Activated CD8-positive, alpha-beta memory T cell treated with anti-CD3 and anti-CD28 coated beads, Interleukin-2, amount 50 U/mL, for 4 hours (primary cell): ENCODE data around the gene IFT122.
"Not testable (repeated sequence)": the region's sequence is repeated elsewhere in the genome, so short reads cannot be mapped to it uniquely, and the experiment has no call there.

Source experiments
- DNase-seq: peaks from one replicate; pipeline ENCODE4 v3.0.0-alpha.2; 2020

IFT122 gene

DNA sequence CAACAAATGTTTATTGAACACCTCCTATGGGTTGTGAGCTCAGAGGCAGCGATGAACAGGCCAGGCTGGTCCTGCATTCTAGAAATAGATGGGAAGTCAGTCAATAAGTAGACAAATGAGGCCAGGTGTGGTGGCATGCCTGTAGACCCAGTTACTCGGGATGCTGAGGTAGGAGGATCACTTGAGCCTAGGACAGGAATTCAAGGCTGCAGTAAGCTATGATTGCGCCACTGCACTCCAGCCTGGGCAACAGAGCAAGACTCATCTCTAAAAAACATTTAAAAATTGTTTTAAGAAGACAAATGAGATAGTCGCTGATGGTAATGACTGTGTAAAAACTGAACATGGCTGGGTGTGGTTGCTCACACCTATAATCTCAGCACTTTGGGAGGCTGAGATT lies 84.1 kb downstream of the IFT122 start:
- DNase-seq = no peak

- DNase-seq = no peak
These were observed 85.4 kb downstream of the IFT122 start for GRCh38 chr3:129525341-129525968.

GRCh38 chr3:129526121-129526900 lies 86.3 kb downstream of the IFT122 start:
- DNase-seq = no peak

GRCh38 chr3:129527262-129527661 lies 87.2 kb downstream of the IFT122 start:
- no peak for DNase-seq

GRCh38 chr3:129528589-129529100 lies 88.6 kb downstream of the IFT122 start, which contains the start of gene RHO:
Gene RHO, plus strand, starts transcription at chr3:129528639. Its CDS starts 95 bp downstream, at chr3:129528734.
- no peak for DNase-seq

DNA sequence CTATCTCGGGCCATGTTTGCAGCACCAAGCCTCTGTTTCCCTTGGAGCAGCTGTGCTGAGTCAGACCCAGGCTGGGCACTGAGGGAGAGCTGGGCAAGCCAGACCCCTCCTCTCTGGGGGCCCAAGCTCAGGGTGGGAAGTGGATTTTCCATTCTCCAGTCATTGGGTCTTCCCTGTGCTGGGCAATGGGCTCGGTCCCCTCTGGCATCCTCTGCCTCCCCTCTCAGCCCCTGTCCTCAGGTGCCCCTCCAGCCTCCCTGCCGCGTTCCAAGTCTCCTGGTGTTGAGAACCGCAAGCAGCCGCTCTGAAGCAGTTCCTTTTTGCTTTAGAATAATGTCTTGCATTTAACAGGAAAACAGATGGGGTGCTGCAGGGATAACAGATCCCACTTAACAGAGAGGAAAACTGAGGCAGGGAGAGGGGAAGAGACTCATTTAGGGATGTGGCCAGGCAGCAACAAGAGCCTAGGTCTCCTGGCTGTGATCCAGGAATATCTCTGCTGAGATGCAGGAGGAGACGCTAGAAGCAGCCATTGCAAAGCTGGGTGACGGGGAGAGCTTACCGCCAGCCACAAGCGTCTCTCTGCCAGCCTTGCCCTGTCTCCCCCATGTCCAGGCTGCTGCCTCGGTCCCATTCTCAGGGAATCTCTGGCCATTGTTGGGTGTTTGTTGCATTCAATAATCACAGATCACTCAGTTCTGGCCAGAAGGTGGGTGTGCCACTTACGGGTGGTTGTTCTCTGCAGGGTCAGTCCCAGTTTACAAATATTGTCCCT lies 89.6 kb downstream of the IFT122 start:
- DNase-seq = no peak

- DNase-seq = no peak
These were observed 90.3 kb downstream of the IFT122 start for GRCh38 chr3:129530251-129530791.

- DNase-seq = no peak
These were observed 90.8 kb downstream of the IFT122 start for GRCh38 chr3:129530821-129531220.

DNA sequence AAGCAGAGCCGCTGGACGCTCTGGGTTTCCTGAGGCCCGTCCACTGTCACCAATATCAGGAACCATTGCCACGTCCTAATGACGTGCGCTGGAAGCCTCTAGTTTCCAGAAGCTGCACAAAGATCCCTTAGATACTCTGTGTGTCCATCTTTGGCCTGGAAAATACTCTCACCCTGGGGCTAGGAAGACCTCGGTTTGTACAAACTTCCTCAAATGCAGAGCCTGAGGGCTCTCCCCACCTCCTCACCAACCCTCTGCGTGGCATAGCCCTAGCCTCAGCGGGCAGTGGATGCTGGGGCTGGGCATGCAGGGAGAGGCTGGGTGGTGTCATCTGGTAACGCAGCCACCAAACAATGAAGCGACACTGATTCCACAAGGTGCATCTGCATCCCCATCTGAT lies 91.7 kb downstream of the IFT122 start:
- DNase-seq = no peak

DNA sequence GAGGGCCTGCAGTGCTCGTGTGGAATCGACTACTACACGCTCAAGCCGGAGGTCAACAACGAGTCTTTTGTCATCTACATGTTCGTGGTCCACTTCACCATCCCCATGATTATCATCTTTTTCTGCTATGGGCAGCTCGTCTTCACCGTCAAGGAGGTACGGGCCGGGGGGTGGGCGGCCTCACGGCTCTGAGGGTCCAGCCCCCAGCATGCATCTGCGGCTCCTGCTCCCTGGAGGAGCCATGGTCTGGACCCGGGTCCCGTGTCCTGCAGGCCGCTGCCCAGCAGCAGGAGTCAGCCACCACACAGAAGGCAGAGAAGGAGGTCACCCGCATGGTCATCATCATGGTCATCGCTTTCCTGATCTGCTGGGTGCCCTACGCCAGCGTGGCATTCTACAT lies 92.2 kb downstream of the IFT122 start:
- no peak for DNase-seq

DNA sequence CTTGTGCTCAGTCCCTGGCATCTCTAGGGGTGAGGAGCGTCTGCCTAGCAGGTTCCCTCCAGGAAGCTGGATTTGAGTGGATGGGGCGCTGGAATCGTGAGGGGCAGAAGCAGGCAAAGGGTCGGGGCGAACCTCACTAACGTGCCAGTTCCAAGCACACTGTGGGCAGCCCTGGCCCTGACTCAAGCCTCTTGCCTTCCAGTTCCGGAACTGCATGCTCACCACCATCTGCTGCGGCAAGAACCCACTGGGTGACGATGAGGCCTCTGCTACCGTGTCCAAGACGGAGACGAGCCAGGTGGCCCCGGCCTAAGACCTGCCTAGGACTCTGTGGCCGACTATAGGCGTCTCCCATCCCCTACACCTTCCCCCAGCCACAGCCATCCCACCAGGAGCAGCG lies 93.4 kb downstream of the IFT122 start:
- DNase-seq = no peak

- DNase-seq = no peak
These were observed 94.5 kb downstream of the IFT122 start for GRCh38 chr3:129534428-129535027.

GRCh38 chr3:129535075-129535474 lies 95.1 kb downstream of the IFT122 start:
- no peak for DNase-seq

DNA sequence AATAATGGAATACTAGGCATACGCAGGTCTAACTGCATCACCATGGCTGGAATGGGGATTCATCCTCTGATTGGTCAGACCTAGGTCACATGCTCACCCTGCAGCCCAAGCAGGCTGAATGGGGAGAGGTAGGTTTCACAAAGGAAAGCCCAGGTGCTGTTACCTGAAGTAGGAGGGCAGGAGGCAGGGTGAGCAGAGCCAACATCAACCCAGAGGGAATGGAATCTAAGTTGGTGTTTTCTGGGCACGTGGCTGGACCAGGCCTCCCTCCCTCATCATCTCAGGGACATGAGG lies 96.3 kb downstream of the IFT122 start:
- no peak for DNase-seq

DNA sequence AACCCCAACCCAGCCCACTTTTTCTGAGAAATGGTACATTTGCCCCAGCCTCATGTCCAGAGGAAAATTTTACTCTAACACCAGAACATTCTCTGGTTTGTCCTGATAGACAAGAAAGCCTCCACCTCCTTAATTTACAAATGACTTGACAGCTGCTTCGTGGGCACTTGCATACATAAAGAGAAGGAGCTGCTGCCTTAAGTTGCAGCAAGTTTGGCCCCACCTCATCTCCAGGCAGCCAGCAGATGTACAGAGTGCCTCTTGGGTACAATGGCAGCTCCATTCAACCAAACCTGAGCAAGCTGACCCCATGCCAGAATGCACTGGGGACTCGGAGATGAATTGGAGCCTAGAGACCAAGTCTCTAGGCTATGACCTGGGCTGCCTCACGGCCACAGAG lies 96.8 kb downstream of the IFT122 start:
- no peak for DNase-seq

DNA sequence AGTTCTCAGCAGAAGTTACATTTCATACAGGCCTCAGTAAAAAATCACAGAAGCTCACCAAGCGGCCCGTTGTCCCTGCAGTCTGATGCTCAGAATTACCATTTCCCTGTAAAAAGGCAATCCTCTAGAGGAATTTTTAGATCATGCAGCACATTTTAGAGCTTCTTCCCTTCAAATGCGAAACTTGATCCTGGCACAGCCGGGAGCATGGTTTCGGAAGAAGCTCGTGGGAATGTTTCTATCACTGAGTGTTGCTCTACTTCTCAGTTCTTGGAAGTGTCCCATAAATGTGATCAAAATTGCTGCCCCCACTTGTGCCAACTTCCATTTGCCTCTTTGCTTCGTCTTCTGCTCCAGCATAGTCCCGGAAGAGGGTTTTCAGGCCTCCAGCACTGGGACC lies 99.2 kb downstream of the IFT122 start:
- no peak for DNase-seq

DNA sequence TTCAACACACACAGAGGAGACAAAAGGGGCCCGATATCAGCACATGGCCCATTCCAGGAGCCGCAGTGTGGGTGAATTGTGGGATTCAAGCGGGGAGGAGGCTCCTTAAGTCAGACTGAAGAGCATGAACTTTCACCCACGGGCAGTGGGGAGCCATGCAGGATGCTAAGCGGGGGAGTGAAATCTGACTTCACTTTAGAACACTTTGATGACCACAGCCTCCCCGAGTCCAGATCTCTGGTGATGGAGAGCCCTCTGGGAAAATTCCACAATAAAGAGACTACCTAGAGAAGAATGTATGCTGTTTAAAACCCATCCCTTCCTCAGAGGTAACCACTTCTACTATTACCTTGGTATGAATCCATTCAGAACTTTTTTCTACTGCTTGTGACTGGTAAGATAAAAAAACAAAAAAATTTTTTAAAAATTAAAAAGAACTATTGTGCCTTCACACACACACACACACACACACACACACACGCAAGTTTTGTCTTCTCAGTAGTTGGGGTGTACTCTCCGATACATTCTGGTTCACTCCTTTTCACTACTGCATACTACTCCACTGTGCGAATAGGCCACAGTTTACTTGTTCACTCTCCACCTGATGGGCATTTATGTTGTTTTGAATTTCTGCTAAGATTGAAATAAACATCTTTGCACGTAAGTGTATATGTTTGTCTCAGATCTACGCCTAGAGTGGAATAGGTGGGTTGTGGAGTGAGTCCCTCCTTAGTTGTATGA lies 100.9 kb downstream of the IFT122 start:
- no peak for DNase-seq

GRCh38 chr3:129542747-129543146 lies 102.7 kb downstream of the IFT122 start:
- DNase-seq = no peak

DNA sequence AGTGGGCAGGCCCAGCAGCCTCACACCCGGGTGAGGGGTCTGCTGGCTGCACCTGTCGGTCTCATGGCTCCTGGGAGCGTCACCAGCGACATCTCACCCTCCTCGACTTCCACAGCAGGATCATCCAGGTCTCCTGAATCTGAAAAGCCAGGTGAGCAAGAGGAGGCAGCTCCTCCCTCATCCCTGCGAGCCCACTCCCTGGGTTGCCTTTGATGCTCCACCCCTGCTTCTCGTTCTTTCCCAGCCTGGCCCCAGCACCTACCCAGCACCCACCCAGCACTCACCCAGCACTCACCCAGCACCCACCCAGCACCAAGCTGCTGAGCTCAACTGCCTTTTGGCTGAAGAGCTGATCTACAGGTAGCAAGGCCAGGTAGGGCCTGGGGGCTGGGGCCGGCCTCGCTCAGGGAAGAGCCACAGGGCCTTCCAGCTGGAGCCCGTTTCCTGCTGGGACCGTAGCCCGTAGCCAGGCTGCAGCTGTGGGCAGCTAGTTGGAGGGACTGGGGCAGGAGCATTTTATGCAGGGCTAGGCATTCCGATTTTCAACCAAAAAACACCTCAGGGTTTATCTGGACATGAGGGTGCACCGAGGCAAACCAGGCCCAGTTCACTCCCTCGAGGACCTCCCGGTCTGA lies 103.2 kb downstream of the IFT122 start, which contains the start of gene H1-8:
Gene H1-8, plus strand, starts transcription at position 20 of the 635 bp plus-strand sequence. Its CDS starts 44 bp downstream, at position 64.
- DNase-seq = no peak

DNA sequence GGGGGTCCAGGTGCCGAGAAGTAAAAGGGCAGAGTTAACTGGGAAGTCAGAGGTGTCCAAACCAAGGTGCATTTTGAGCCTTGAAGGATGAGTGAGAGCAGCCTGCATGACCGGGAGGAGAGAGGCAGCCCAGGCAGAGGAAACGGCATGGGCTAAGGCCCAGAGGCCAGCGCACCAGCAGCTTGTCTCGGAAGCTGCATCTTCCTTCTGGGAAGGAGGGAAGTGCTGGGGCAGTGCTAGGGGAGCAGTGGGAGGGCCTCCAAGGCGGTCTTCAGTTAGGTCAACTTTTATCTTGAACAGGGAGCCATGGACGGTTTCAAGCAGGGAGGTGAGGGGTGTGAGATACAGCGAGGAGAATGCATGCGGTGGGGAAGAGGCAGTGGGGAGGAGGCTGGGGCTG lies 104.0 kb downstream of the IFT122 start:
- DNase-seq = no peak

GRCh38 chr3:129545951-129546350 lies 105.9 kb downstream of the IFT122 start:
- DNase-seq = not testable (repeated sequence)

GRCh38 chr3:129547241-129547640 lies 107.2 kb downstream of the IFT122 start:
- DNase-seq = no peak
